ENCODE measurements around the gene PCDH12.

Gene PCDH12

DNA sequence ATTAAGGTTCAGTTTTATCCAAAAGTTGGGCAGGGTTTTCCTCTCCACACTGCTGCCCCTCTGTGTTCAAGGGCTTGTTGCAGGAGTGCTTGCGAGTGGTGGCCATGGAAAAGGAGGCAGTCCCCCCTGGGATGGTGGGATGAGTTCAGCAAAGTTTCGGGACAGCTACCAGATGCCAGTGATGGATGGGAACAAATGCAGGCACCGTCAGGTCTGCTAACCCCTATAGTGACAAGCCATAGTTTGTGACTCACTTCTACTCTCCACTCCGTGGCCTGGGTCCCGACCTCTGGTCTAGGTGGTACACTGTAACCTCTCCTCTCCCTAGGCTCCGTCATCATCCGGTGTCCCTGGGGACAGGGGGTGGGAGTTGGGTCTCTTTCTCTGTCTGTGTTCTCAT, 7.1 kb upstream of the PCDH12 start:
- no peaks in the 10 kb centered on the region for H3K27me3 ChIP-seq (replicated peaks; ENCODE audit: control insufficient read depth, insufficient read depth, low read length)
- DNase-seq (ENCODE audit: low read depth): no peak
- H3K9ac ChIP-seq (ENCODE audit: low read length): no peak overlapping the region
- H3K9me3 ChIP-seq (ENCODE audit: control insufficient read depth, low read length): no peaks in the 10 kb centered on the region
- no peak overlapping the region for H3K4me3 ChIP-seq (ENCODE audit: low read length)
- H3K4me1 ChIP-seq (ENCODE audit: control insufficient read depth, insufficient read depth, low read length): peaks cover 10% of the 10 kb centered on the region
- no peaks in the 10 kb centered on the region for H3K36me3 ChIP-seq (ENCODE audit: control insufficient read depth, insufficient read depth, low read length, severe bottlenecking)

DNA sequence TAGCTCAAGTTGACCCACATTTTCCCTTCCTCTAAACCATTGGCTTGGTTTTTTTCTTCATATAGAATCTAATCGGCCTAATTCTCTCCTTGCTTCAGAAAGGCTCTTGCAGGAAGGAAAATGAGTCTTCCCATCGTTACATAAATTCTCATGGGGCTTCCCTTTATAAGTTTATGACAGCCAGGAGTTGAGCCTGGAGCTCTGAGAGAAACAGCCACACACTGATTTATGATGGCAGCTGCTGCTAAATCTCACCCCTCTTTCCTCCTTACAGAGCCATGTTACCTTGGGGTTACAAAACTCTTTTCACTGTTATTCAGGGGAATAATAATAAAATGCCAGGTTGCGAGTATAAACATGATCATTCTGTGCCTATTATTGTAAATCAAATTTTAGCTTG, 5.7 kb upstream of the PCDH12 start:
- H3K36me3 ChIP-seq (ENCODE audit: control insufficient read depth, insufficient read depth, low read length, severe bottlenecking): no peaks in the 10 kb centered on the region
- H3K9ac ChIP-seq (ENCODE audit: low read length): no peak overlapping the region
- H3K4me1 ChIP-seq (ENCODE audit: control insufficient read depth, insufficient read depth, low read length): peaks cover 4% of the 10 kb centered on the region
- H3K27me3 ChIP-seq (replicated peaks; ENCODE audit: control insufficient read depth, insufficient read depth, low read length): no peaks in the 10 kb centered on the region
- DNase-seq (ENCODE audit: low read depth): no peak
- H3K9me3 ChIP-seq (ENCODE audit: control insufficient read depth, low read length): no peaks in the 10 kb centered on the region
- H3K4me3 ChIP-seq (ENCODE audit: low read length): no peak overlapping the region

DNA sequence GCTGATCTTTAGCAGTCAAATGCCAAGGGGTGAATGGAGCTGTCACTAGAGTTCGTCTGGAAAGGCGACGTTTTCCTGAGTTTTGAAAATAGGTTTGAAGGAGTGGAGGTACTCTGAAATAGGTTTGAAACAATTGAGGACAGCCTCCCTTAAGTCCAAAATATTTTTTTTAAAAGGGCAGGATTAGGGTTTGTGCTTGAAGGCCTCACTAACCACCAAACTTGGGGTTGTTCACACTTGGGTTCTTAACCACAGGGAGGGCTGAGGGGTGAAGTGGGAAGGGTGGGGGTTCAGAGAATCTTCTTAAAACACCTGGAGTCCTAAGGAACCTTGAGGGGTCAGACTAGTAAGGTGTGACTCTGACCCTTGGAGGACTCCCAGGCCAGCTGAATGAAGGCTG, 3.5 kb upstream of the PCDH12 start:
- DNase-seq (ENCODE audit: low read depth): no peak
- no peaks in the 10 kb centered on the region for H3K4me1 ChIP-seq (ENCODE audit: control insufficient read depth, insufficient read depth, low read length)
- no peaks in the 10 kb centered on the region for H3K36me3 ChIP-seq (ENCODE audit: control insufficient read depth, insufficient read depth, low read length, severe bottlenecking)
- H3K27me3 ChIP-seq (replicated peaks; ENCODE audit: control insufficient read depth, insufficient read depth, low read length): no peaks in the 10 kb centered on the region
- H3K4me3 ChIP-seq (ENCODE audit: low read length): no peak overlapping the region
- peak overlapping the region; percentile 64 for H3K9ac ChIP-seq (ENCODE audit: low read length)
- H3K9me3 ChIP-seq (ENCODE audit: control insufficient read depth, low read length): no peaks in the 10 kb centered on the region

DNA sequence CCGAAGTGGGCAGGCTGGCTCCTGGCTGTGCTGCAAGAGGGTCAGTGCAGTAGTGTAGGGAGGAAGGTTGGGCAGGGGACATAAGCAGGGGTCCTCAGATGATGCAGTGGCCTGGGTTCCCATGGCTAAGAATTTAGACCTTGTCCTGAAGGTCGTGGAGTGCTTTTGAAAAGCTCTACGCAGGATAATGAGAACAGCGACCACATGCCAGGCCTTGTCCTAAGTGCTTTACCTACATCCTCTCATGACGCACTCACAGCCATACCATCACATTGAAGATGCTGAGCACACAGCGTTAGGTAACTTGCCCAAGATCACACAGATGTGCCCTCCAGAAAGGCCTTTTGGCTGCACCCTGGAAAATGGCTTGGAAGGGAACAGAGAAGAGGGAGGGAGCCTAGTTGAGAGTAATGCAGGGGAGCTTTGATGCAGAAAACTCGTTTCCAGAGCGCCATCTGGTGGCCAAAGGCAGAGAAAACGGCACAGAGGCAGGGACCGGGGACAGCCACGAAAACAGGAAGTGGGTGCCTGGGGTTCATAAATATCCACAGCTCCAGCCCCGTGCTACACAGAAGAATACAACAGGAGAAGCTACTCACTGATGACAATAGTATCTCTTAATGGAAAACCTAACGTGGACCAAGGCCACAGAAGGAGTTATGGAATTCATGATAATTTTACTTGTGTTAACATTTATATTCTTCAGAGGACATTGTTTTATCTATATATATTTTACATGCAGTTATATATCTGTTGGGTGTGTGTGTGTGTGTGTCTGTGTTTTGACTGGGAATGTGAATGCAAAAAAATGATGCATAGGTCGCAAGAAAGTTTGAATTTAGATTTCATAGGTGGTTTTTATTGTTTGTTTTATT, 2.7 kb upstream of the PCDH12 start:
- Histone ChIP-seq H3K4me1 (ENCODE audit: control insufficient read depth, insufficient read depth, low read length) (no peaks in the 10 kb centered on the region), H3K27me3 (replicated peaks; ENCODE audit: control insufficient read depth, insufficient read depth, low read length) (no peaks in the 10 kb centered on the region), H3K36me3 (ENCODE audit: control insufficient read depth, insufficient read depth, low read length, severe bottlenecking) (no peaks in the 10 kb centered on the region), H3K9ac (ENCODE audit: low read length) (peak overlapping the region; percentile 64), H3K9me3 (ENCODE audit: control insufficient read depth, low read length) (no peaks in the 10 kb centered on the region), H3K4me3 (ENCODE audit: low read length) (no peak overlapping the region)
- peak; percentile 96 for DNase-seq (ENCODE audit: low read depth)

DNA sequence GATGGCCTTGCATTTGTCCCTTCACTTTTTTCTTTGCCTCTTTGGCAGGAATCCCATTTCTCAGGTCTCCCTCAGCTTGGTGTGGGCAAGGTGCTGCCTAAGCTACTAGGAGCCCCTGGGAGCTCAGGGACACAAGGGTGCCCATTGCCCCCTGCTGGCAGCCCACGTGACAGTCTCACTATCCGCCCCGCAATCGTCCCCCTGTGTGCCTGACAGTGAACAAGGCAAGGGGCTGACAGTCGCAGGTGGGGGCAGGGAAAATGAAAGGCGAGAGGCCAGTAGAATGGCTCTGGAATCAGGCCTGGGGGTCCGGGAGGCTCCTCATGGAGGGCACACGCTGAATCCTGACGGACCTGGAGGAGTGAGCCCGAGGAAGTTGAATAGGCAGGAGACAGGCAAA, 2.0 kb upstream of the PCDH12 start:
- H3K4me3 ChIP-seq (ENCODE audit: low read length): no peak overlapping the region
- H3K27me3 ChIP-seq (replicated peaks; ENCODE audit: control insufficient read depth, insufficient read depth, low read length): no peaks in the 10 kb centered on the region
- no peaks in the 10 kb centered on the region for H3K36me3 ChIP-seq (ENCODE audit: control insufficient read depth, insufficient read depth, low read length, severe bottlenecking)
- H3K9me3 ChIP-seq (ENCODE audit: control insufficient read depth, low read length): no peaks in the 10 kb centered on the region
- H3K4me1 ChIP-seq (ENCODE audit: control insufficient read depth, insufficient read depth, low read length): no peaks in the 10 kb centered on the region
- no peak overlapping the region for H3K9ac ChIP-seq (ENCODE audit: low read length)
- peak; percentile 11 for DNase-seq (ENCODE audit: low read depth)

DNA sequence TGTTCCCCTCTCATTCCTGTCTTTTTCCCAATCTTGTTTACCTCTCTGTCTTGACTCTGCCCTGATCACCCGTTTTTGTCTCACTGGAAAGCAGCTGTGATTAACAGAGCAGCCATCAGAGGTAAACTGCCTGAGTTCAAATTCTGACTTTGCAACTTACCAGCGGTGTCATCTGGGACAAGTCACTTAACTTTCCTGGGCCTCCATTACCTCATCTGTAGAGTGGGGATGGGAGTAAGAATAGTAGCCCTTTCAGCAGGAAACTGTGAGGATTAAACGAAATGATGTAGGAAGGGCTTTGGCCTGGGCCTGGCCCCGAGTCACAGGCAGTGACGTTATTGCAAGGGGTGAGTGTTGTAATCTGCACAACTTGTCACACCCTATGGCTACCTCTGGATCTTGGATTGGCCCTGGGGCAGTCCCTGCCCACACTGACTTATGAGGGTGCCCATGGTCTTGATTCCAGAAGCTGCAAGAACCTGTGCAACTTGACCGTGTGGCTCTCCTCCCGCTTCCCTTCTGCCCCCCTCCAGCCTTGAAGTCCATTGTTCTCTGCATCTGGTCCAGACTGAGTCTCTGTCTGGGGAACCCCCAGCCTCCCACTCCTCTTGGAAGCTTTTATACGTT, 657 bp upstream of the PCDH12 start:
- H3K9me3 ChIP-seq (ENCODE audit: control insufficient read depth, low read length): no peaks in the 10 kb centered on the region
- H3K9ac ChIP-seq (ENCODE audit: low read length): peak overlapping the region; percentile 28
- no peaks in the 10 kb centered on the region for H3K36me3 ChIP-seq (ENCODE audit: control insufficient read depth, insufficient read depth, low read length, severe bottlenecking)
- no peaks in the 10 kb centered on the region for H3K27me3 ChIP-seq (replicated peaks; ENCODE audit: control insufficient read depth, insufficient read depth, low read length)
- no peak overlapping the region for H3K4me3 ChIP-seq (ENCODE audit: low read length)
- H3K4me1 ChIP-seq (ENCODE audit: control insufficient read depth, insufficient read depth, low read length): no peaks in the 10 kb centered on the region
- DNase-seq (ENCODE audit: low read depth): no peak

DNA sequence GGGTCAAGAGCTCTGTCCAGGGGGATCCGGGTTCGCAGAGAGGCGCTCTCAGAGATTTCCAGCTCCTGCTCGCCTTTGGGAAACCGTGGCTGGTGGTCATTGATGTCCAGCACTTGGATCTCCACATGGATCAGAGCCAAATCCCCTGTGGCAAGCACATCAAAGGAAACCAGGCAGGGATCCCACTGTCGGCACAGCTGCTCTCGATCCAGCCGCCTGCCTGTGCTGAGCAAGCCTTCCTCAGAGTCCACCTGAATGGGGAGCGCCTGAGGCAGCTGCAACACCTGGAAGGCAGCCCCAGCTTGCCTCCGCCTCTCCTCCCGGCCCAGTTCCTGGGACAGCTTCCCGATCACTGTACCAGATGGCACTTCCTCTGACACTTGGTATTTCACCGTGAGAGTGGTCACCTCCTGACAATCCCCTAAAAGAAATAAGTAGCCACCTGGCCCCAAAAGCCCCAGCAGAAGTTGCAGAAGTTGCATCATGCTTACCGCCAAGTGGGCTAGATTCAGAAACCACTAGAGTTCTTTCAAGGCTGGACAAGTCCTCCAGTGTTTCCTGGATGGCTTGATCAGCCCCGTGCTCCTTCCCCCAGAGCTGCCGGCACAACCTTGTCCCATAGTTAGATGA, 520 bp downstream of the PCDH12 start:
- H3K27me3 ChIP-seq (replicated peaks; ENCODE audit: control insufficient read depth, insufficient read depth, low read length): no peaks in the 10 kb centered on the region
- no peak overlapping the region for H3K9ac ChIP-seq (ENCODE audit: low read length)
- no peaks in the 10 kb centered on the region for H3K9me3 ChIP-seq (ENCODE audit: control insufficient read depth, low read length)
- DNase-seq (ENCODE audit: low read depth): no peak
- no peaks in the 10 kb centered on the region for H3K4me1 ChIP-seq (ENCODE audit: control insufficient read depth, insufficient read depth, low read length)
- no peaks in the 10 kb centered on the region for H3K36me3 ChIP-seq (ENCODE audit: control insufficient read depth, insufficient read depth, low read length, severe bottlenecking)
- H3K4me3 ChIP-seq (ENCODE audit: low read length): no peak overlapping the region

DNA sequence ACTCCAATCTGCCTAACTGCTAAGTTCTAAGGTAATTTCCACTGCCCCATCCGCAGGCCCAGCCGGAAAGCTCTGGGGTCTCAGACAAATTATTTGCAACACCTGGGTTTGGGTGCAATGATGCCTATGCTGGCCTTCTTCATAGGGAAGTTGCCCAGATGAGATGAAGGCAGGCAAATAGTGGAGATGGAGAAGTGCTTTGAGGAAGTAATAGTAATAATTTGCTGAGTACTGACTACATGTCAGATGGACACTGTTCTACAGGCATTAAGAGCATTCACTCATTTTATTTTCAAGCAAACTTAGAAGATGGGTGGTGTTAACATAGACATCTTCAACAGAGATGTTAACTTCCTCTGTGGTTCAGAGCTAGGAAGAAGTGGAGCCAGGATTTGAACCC, 3.8 kb downstream of the PCDH12 start:
- Histone ChIP-seq H3K4me1 (ENCODE audit: control insufficient read depth, insufficient read depth, low read length) (no peaks in the 10 kb centered on the region), H3K9me3 (ENCODE audit: control insufficient read depth, low read length) (no peaks in the 10 kb centered on the region), H3K9ac (ENCODE audit: low read length) (no peak overlapping the region), H3K4me3 (ENCODE audit: low read length) (no peak overlapping the region), H3K36me3 (ENCODE audit: control insufficient read depth, insufficient read depth, low read length, severe bottlenecking) (no peaks in the 10 kb centered on the region), H3K27me3 (replicated peaks; ENCODE audit: control insufficient read depth, insufficient read depth, low read length) (no peaks in the 10 kb centered on the region)
- DNase-seq (ENCODE audit: low read depth): no peak

DNA sequence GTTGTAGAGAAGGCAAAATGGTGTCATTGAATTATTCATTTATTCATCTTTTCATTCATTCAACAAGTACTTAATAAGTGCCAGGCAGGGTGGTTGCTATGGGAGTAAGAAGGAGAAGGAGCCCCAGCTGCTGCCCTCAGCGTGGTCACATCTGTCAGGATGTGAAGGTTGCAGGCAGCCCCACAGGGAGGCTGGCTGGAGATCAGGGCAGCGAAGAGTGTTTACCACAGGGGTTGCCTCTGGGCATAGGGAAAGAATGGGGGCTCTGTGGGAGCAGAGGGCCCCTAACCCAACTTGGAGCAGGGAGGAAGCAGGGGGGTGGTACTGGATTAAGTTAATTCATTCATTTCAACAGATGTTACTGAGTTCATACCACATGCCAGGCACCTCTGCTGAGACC, 6.0 kb downstream of the PCDH12 start:
- Histone ChIP-seq H3K27me3 (replicated peaks; ENCODE audit: control insufficient read depth, insufficient read depth, low read length) (no peaks in the 10 kb centered on the region), H3K36me3 (ENCODE audit: control insufficient read depth, insufficient read depth, low read length, severe bottlenecking) (no peaks in the 10 kb centered on the region), H3K9ac (ENCODE audit: low read length) (no peak overlapping the region), H3K9me3 (ENCODE audit: control insufficient read depth, low read length) (no peaks in the 10 kb centered on the region), H3K4me3 (ENCODE audit: low read length) (no peak overlapping the region), H3K4me1 (ENCODE audit: control insufficient read depth, insufficient read depth, low read length) (no peaks in the 10 kb centered on the region)
- DNase-seq (ENCODE audit: low read depth): no peak

DNA sequence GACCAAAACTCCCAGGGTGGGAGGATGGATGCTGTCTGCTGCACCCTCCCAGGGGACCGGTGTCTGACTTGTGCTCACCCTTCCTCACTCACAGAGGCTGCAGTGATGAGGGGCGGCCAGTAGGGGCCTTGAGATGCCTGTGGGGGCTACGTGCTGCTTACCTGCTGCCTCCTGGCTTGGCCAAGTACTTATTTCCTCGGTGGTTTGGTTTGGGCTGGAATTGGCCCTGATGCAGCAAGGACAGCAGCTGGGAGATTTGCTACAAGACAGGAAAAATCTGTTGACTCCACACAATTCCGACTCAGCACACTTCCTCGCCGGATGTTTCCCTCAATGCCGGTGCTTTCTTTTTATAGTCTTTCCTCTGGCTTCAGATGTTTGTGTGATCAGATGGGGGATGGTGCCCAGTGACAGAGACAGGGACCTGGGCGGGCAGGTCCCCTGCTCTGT, 6.6 kb downstream of the PCDH12 start:
- no peak overlapping the region for H3K9ac ChIP-seq (ENCODE audit: low read length)
- H3K4me3 ChIP-seq (ENCODE audit: low read length): no peak overlapping the region
- no peaks in the 10 kb centered on the region for H3K36me3 ChIP-seq (ENCODE audit: control insufficient read depth, insufficient read depth, low read length, severe bottlenecking)
- no peak for DNase-seq (ENCODE audit: low read depth)
- H3K27me3 ChIP-seq (replicated peaks; ENCODE audit: control insufficient read depth, insufficient read depth, low read length): peaks cover 2% of the 10 kb centered on the region
- no peaks in the 10 kb centered on the region for H3K4me1 ChIP-seq (ENCODE audit: control insufficient read depth, insufficient read depth, low read length)
- no peaks in the 10 kb centered on the region for H3K9me3 ChIP-seq (ENCODE audit: control insufficient read depth, low read length)

DNA sequence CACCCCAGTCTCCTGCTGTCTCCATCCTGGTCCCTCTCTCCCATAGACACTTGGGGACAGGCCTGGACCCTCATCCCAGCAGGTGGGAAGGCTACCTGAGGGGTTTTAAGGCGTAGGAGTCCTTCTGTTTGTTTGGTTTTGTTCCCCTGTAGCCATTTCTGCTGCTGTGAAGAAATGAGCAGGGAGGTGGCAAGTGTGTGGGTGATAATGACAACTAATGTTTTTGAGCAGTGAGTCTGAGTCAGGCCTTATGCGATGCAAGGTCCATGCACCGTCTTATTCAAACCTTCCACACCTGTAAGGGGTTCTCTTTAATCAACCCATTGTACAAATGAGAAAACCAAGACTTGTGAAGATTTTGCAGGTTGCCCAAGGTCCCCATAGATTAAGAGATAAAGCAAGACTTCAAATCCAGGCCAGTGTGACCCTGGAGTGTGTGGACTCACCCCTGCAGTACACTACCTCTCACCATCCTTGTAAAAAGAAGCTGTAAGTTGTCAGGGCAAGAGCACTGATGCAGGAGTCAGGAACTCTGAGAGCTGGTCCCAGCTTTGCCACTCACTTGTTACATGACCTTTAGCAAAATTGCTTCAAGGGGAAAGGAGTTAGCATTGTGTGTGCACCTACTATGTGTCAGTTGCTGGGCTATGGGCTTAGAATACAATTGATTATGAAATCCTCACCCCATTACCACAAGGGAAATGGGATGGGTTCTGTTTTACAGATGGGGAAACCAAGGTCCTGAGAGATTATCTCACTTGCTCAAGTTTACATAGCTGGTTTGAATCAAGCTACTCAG, 7.6 kb downstream of the PCDH12 start:
- DNase-seq (ENCODE audit: low read depth): no peak
- no peaks in the 10 kb centered on the region for H3K9me3 ChIP-seq (ENCODE audit: control insufficient read depth, low read length)
- H3K4me3 ChIP-seq (ENCODE audit: low read length): no peak overlapping the region
- no peaks in the 10 kb centered on the region for H3K36me3 ChIP-seq (ENCODE audit: control insufficient read depth, insufficient read depth, low read length, severe bottlenecking)
- H3K4me1 ChIP-seq (ENCODE audit: control insufficient read depth, insufficient read depth, low read length): no peaks in the 10 kb centered on the region
- H3K9ac ChIP-seq (ENCODE audit: low read length): no peak overlapping the region
- H3K27me3 ChIP-seq (replicated peaks; ENCODE audit: control insufficient read depth, insufficient read depth, low read length): peaks cover 4% of the 10 kb centered on the region

Measured in adipocyte (in vitro differentiated cells).